Non-pigmented ciliary epithelial cell (primary cell): ENCODE results near the gene ARHGAP26.

Source experiments
- DNase-seq: peaks from one replicate; pipeline ENCODE4 v3.0.0-alpha.2; 2010; ENCODE audit warnings: low read depth

Gene ARHGAP26

GRCh38 chr5:143013176-143013891, 243.2 kb downstream of the ARHGAP26 start:
- no peak for DNase-seq

- DNase-seq: no peak
Observed at GRCh38 chr5:143014017-143014651, 244.0 kb downstream of the ARHGAP26 start.

- no peak for DNase-seq
Observed at GRCh38 chr5:143016777-143017516, 246.8 kb downstream of the ARHGAP26 start.

GRCh38 chr5:143017541-143017940, 247.4 kb downstream of the ARHGAP26 start:
- DNase-seq: no peak

- DNase-seq: no peak
Observed at GRCh38 chr5:143017992-143018391, 247.8 kb downstream of the ARHGAP26 start.

- no peak for DNase-seq
Observed at GRCh38 chr5:143019157-143019556, 249.0 kb downstream of the ARHGAP26 start.

GRCh38 chr5:143019614-143020515, 249.7 kb downstream of the ARHGAP26 start:
- no peak for DNase-seq

- no peak for DNase-seq
Observed at GRCh38 chr5:143021595-143021994, 251.4 kb downstream of the ARHGAP26 start.

- no peak for DNase-seq
Observed at GRCh38 chr5:143023411-143024096, 253.4 kb downstream of the ARHGAP26 start.

- DNase-seq: no peak
Observed at GRCh38 chr5:143024228-143024920, 254.2 kb downstream of the ARHGAP26 start.

- no peak for DNase-seq
Observed at GRCh38 chr5:143025376-143025775, 255.2 kb downstream of the ARHGAP26 start.

GRCh38 chr5:143025971-143026370, 255.8 kb downstream of the ARHGAP26 start:
- DNase-seq: no peak

- DNase-seq: no peak
Observed at GRCh38 chr5:143026380-143026779, 256.2 kb downstream of the ARHGAP26 start.

- no peak for DNase-seq
Observed at GRCh38 chr5:143029293-143029692, 259.1 kb downstream of the ARHGAP26 start.

GRCh38 chr5:143030349-143030748, 260.2 kb downstream of the ARHGAP26 start:
- no peak for DNase-seq

GRCh38 chr5:143031781-143032580, 261.8 kb downstream of the ARHGAP26 start:
- DNase-seq: no peak

GRCh38 chr5:143032581-143032836, 262.3 kb downstream of the ARHGAP26 start:
- no peak for DNase-seq

GRCh38 chr5:143033535-143034250, 263.5 kb downstream of the ARHGAP26 start:
- DNase-seq: peak; percentile 83

GRCh38 chr5:143036146-143036927, 266.2 kb downstream of the ARHGAP26 start:
- no peak for DNase-seq
